GM19467 (cell line): ENCODE measurements around the gene TULP4.

Source experiments
- ATAC-seq: cut with Tn5 transposase; IDR thresholded peaks from one replicate; pipeline ENCODE4 v1.9.1; 2021; ENCODE audit warnings: mild to moderate bottlenecking, moderate library complexity; ENCODE audit not compliant: unreplicated experiment

TULP4 gene

DNA sequence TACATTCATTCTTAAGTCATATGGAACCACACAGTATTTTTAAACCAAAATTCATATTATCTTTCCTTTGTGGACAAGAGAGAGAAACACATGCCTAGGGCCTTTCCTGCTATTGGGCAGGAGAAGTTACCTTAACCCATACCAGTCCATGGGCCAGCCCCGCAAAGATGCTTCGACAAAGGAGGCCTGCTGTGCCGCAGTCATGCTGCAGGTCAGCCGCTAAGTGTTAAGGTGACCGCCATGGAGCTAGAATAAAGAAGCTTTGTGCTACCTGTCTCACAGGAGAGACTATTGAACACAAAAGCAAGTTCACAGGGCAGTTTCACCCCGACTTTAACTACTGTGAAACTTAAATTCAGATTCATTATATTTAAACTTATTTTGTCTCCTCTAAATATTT lies 185.4 kb downstream of the TULP4 start:
- no peak for ATAC-seq

DNA sequence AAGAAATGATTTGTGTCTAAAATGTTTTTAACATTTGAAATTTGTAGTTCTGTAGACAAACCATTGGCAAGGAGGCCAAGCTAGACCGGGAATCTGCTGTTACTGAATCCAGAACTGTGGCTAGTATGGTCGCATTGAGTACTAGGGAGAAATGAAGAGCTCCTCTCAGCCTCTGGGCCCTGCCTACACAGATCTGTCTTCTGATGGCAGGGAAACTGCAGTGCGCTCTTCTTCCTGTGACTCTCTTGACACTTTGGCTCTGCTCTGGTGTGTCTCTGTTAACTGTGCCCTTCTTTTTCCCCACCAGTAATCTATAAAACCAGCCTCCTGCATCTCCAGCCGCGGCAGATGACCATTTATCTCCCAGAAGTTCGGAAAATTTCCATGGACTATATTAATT lies 186.1 kb downstream of the TULP4 start:
- no peak for ATAC-seq

DNA sequence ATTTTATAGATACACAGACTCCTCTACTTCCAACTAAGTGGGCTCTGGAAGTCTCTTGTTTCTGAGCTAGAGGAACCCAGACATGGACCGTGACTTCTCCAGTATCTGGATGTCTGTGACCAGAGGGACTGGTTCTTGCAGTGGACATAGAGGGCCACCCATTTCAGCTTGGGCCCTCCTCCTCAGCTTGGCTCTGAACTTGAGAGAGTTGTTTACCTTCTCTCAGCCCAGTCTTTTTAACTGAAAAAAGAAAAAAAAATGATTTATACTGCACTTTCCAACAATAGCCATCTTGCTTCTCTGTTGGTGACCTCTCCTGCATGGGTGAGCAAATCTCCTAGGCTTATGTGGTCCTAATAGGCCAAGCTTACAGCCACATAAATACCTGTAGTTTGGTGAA lies 187.3 kb downstream of the TULP4 start:
- ATAC-seq: no peak

DNA sequence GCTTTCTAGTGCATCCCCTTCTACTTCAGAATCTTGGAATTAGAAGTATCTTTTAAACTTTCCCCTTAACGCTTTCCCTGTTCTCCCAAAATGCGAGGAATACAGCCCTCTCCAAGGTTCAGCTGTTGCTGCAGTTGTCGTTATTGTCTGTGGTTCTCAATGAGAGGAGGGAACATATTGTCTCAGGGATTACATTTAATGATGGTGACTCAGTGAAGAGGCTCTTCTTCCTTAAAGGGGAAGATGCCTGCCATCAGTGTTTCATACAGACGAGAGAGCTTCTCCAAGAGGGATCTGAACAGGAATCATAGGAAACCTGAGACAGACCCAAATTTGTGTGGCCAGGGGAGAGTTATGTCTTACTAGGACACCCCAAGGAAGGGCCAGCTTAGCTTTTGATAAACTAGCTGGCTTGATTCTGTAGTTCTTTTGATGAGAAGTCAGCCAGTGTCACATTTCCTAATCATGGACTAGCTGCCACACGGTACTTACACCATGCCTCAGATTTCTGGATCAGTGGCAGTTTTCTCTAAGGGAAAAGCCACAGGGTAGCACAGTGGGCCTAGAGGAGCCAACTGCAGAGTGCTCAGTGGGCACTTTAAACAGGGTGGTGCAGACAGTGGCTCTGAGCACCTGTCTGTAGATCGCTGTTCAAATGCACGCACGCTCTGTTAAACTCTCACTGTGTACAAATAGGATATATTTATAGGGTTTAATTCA lies 187.9 kb downstream of the TULP4 start:
- no peak for ATAC-seq

DNA sequence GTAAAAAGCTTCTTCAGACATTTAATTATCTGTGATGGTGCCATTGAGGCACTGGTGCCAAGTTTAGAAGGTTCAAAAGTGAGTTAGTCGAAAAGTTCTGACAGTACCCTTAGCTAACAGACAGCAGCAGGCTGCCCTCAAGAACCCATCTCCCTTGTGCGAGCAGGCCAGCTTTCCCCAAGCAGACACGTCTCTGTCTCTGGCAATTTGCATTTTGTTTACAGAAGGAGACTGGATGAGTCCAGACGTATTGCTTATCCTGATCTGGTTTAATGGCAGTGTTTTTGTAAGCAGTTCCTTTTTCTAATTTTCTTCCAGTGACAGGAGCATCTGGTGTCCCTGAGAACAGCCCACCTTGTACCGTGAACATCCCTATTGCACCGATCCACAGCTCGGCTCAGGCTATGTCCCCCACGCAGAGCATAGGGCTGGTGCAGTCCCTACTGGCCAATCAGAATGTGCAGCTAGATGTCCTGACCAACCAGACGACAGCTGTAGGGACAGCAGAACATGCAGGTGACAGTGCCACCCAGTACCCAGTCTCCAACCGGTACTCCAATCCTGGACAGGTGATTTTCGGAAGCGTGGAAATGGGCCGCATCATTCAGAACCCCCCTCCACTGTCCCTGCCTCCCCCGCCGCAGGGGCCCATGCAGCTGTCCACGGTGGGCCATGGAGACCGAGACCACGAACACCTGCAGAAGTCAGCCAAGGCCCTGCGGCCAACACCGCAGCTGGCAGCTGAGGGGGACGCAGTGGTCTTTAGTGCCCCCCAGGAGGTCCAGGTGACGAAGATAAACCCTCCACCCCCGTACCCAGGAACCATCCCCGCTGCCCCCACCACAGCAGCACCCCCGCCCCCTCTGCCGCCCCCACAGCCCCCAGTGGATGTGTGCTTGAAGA lies 189.3 kb downstream of the TULP4 start:
- no peak for ATAC-seq

DNA sequence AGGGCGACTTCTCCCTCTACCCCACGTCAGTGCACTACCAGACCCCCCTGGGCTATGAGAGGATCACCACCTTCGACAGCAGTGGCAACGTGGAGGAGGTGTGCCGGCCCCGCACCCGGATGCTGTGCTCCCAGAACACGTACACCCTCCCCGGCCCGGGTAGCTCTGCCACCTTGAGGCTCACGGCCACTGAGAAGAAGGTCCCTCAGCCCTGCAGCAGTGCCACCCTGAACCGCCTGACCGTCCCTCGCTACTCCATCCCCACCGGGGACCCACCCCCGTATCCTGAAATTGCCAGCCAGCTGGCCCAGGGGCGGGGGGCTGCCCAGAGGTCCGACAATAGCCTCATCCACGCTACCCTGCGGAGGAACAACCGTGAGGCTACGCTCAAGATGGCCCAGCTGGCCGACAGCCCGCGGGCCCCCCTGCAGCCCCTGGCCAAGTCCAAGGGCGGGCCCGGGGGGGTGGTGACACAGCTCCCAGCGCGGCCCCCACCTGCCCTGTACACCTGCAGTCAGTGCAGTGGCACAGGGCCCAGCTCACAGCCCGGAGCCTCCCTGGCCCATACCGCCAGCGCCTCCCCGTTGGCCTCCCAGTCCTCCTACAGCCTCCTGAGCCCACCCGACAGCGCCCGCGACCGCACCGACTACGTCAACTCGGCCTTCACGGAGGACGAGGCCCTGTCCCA lies 190.1 kb downstream of the TULP4 start:
- ATAC-seq: no peak

DNA sequence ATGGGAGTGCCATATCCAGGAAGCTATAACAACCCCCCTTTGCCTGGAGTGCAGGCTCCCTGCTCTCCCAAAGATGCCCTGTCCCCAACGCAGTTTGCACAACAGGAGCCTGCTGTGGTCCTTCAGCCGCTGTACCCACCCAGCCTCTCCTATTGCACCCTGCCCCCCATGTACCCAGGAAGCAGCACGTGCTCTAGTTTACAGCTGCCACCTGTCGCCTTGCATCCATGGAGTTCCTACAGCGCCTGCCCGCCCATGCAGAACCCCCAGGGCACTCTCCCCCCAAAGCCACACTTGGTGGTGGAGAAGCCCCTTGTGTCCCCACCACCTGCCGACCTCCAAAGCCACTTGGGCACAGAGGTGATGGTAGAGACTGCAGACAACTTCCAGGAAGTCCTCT lies 191.0 kb downstream of the TULP4 start:
- ATAC-seq: no peak

DNA sequence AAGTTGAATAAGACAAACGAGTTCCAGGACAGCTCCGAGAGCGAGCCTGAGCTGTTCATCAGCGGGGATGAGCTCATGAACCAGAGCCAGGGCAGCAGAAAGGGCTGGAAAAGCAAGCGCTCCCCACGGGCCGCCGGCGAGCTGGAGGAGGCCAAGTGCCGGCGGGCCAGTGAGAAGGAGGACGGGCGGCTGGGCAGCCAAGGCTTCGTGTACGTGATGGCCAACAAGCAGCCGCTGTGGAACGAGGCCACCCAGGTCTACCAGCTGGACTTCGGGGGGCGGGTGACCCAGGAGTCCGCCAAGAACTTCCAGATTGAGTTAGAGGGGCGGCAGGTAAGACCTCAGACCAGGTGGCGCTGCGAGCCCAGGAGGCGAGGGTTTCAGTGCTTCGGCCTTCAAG lies 191.6 kb downstream of the TULP4 start:
- no peak for ATAC-seq

DNA sequence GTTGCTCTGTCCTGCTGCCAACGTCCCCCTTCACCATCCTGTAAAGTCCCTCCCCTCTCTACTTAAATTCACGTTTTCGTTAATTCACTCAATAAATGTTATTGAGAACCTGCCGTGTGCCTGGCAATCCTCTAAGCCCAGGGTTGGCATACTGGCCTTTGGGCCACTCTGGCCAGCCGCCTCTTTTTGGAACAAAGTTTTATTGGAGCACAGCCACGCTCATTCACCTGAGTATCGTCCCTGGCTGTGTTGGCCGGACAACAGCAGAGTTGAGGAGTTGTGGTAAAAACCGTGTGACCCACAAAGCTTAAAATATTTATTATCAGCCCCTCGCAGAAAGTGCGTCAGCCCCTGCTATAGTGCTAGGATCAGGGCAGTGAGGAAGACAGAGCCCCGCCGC lies 192.9 kb downstream of the TULP4 start:
- ATAC-seq: no peak

DNA sequence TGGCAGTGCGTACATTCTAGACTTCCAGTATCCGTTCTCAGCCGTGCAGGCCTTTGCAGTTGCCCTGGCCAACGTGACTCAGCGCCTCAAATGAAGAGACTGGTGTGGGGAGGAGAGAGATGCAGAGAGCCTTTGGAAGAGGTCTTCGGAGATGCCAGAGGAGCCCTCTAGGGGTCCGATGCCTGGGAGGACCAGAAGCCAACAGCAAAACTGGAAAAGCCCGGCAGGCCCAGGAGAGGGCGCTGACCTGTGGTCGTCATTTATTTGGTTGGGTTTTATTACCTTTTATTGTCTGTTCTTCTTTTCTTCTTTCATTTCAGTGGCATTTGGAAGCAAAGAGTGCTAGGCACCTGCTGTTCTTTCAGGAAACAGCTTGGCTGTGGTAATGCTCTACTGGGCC lies 194.3 kb downstream of the TULP4 start:
- no peak for ATAC-seq

DNA sequence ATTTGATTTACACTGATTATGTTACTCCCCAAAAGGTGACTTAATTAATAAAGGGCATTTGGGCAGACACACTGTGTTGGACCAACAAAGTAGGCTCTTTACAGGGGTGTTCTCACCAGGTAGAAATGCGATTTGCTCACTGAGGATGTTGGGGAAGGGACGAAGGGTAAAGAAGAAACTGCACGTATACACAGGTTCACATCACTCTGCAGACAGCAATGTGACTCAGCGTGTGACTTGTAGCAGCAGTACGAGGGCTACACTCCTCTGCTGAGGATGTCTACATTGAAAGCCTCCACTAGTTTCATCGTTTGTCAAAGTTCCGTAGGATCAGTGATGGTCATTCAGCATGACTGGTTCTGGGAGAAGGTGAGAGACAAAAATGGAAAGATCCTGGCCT lies 194.9 kb downstream of the TULP4 start:
- ATAC-seq: no peak

DNA sequence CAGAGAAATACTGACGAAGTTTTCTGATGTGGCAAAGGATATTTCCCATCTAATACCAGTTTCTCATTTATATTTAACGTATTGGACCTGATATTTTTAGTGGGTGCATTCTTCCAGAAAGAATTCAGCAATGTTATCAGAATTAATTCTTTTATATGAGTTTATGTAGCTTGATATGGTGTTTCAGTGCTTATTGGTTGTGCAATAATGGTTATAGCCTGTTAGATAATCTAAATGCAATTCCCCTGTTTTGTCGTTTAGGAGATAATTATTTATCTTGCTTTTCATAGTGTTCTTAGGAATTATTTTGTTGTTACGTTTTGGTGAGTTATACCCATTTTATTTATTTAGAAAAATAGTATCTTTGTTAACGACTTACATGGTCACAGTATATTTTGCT lies 196.2 kb downstream of the TULP4 start:
- no peak for ATAC-seq

DNA sequence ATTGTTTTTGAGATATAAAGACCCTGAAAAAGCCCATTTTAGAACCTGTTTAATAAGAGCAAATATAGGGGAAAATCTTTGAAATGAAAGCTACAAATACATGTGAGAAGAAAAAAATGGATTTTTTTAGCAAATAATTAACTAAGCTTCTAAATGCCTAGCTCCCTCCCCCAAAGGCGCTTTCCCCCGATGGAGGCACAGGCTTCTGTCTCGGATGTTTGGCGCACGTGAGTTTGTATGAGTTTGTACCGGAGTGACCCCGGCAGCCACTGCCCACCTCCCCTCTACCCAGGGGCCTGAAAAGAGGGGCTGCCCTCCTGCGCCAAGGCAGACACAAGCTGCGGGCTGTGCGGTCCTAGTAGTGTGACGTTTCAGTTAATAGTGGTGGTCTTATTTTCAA lies 197.2 kb downstream of the TULP4 start:
- ATAC-seq: no peak

DNA sequence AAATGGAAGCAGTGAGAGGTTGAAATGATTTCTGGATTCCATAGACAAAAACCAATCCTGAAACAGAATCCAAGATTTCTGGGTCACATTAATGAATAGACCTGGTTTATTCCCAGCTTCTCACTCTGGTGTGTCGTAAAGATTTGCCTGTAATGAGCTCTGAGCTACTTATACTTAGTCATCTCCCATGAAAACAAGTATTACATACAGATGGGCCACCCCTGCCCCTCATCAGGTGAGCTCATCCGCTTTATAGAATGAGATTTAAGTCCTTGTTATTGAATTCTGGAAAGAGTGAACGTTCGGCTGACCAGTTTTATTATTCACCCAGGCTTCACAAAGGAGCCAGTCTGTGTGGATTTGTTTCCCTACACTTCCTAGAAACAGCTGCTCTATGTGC lies 200.5 kb downstream of the TULP4 start:
- ATAC-seq: no peak

DNA sequence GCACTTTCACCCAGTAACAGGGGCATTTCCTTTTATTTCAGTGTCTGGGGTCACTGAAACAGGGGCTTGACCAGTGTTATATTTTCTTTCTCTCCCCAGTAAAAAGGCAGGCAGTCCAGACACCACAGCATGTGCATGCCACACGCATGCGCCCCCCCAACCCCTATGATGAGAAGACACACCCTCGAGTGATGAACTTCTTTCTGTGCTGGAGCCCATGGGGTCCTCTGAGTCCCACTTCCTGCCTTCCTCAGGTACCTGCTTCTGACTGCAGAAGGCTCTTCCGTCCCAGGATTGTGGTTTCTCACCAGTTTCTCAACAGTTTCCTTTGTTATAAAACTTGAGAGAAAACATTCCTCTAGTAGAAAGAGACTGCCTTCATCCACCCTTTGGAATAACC lies 201.9 kb downstream of the TULP4 start:
- no peak for ATAC-seq

DNA sequence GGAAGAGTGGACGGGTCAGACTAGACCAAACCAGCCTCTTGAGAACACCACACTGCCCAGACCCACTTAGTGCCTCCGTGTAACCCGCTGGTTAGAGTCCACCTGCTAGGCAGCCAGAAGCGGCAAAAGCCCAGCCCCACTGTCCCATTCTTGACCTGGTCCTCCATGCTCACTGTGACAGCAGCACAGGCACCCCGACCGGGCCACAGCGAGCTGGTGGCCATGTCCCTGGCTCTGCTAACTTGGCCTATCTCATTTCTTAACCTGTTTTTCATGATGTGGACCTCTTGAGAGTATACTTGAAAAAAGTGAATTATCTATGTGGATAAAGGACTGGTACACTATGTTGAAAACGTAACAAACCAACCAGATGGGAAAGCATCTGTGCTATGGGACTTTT lies 202.7 kb downstream of the TULP4 start:
- no peak for ATAC-seq

DNA sequence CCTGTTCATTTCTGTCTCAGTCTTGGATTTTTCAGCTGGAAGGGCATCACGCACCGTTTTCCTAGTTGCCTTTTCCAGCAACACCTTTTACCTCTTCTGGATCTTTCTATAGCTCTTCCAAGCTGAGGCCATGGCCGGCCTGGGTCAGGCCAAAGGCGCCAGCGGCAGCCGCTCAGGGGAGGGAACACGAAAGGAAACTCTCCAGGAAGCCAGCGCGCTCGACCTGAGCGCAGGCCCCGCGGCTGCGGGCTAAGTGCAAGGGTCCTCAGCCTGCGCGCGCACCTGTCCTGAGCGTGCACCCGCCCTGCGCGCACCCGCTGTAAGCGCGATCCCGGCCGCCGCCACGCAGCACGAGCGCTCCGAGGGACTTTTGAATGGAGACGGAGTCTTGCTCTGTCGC lies 203.8 kb downstream of the TULP4 start:
- no peak for ATAC-seq

DNA sequence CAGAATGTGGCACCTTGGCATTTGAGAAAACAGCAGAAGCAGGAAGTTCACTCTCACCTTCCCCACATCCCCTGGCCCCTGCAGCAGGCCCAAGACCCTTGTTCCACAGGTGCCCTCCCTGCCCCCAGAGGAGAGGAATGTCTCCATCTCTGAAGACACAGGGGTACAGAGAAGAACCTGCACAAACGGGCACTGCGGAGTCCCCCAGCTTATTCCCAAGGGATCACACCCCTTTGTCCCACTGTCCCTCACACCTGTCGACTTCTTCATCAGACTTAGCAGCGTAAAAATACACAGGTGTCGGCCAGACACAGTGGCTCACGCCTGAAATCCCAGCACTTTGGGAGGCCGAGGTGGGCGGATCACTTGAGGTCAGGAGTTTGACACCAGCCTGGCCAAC lies 204.8 kb downstream of the TULP4 start:
- no peak for ATAC-seq

DNA sequence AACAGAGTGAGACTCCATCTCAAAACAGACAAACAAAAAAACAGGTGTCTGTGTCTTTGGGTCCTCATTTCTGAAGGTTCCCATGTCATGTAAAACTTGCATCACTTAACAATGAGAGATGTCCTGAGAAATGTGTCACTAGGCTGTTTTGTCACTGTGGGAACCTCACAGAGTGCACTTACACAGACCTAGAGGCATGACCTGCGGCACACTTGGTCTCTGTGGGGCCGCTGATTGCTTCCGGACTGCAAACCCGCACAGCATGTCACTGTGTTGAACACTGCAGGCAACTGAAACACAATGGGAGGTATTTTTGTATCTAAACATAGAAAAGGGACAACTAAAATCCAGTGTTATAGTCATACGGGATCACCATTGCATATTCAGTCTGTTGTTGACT lies 205.3 kb downstream of the TULP4 start:
- ATAC-seq: no peak

DNA sequence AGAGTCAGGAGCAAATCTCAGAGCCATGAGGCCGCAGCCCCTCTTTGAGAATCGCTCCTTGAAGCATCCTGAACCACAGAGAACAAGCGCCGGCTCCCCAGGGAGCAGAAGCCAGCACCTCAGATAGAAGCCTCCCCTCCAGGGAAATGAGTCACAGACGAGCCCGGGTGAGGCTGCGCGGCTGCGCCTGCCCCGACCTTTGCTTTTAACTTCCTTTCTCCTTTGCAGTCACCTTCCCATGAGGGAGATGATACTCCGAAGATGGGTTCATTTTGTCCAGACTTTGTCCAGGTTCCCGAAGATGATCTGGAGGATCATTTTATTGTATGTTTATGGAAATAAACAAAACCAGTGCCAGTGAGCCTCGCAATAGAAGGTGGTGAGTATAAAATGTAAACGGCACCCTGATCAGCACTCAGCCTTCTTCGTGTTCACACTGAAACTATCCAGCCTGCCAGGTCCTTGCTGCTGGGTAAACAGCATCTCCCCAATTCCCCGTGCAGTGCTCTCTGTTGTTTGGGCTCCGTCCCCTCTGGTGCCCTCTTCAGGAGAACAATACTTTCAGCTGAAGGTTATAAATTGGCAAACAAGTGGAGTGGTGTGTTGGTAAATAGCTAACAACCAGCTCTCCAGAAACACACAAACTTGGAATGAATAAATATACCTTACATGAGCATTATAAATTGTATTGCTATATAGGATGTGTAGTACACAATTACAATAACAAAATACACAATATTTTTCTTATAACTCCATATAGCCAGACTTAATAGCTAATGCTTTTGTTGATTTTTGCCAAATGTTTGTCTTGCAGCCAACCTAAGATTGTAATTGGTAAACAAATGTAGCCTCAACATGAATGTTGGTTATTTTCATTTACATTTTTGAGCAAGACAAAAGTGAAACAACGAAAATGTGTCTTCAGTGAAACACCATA lies 206.2 kb downstream of the TULP4 start:
- peak; percentile 65 for ATAC-seq

DNA sequence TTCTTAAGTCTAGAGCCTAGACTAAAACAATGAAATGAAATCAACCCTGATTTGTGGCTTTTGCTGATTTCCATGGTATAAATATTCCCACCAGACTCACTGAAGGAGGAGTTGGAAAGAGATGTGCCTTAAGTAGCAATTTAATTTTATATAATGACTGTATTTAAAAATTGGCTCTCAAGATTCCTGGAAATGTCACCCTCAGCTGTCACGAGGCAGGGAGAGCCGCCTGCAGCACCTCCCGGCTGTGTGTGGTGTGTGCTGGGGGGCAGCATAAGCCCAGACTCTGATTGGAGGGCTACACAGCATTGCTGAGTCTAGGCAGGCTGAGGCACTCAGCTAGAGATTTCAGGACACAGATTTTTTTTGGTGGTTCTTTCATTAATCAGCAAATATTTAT lies 207.0 kb downstream of the TULP4 start:
- ATAC-seq: no peak
